ENCODE measurements around the gene MYF5.
"Not testable (repeated sequence)": the region's sequence is repeated elsewhere in the genome, so short reads cannot be mapped to it uniquely, and the experiment has no call there.

MYF5 gene

DNA sequence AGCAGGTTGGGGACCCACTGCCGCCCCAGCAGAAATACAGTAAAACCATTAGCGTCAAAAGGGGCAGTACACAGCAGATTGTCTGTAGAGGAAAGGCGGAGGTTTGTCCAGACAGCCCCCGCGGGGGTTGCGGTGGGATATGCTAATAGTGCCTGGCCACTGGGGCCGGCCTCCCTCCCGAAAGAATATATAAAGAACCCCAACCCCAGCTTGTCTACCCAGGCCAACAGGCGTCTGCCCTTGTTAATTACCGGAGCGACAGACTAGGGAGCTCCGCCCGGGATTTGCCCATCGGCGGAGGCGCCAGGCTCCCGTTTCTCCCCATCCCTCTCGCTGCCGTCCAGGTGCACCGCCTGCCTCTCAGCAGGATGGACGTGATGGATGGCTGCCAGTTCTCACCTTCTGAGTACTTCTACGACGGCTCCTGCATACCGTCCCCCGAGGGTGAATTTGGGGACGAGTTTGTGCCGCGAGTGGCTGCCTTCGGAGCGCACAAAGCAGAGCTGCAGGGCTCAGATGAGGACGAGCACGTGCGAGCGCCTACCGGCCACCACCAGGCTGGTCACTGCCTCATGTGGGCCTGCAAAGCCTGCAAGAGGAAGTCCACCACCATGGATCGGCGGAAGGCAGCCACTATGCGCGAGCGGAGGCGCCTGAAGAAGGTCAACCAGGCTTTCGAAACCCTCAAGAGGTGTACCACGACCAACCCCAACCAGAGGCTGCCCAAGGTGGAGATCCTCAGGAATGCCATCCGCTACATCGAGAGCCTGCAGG, at the start of gene MYF5:
Gene MYF5 (plus strand): TSS at position 217 of the 774 bp plus-strand sequence. CDS start 152 bp downstream, at position 369.
- Mint-ChIP-seq H3K4me1 (ENCODE audit: low read depth) (no peaks in the 10 kb centered on the region), H3K27ac (no peak within 1 kb of the TSS), H3K4me3 (no peak within 1 kb of the TSS), H3K36me3 (ENCODE audit: low read depth) (no peaks in the 10 kb centered on the region), H3K9me3 (no peaks in the 10 kb centered on the region), H3K27me3 (ENCODE audit: low read depth) (peaks cover 50% of the 10 kb centered on the region)

DNA sequence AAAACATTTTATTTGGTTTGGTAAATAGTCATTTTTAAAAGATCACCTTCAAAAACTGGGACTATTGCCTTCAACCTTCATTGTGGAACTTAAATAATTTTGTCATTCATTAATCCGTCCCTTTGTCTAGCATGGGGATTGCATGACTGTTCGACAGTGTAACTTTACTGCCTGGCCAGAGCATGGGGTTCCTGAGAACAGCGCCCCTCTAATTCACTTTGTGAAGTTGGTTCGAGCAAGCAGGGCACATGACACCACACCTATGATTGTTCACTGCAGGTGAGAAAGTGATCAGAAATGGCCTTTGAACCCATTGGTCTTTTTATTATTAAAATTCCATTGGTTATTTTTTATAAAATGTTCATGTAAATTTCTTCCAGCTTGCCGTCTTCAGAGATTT, 46.5 kb upstream of the MYF5 start:
- H3K36me3 Mint-ChIP-seq (ENCODE audit: low read depth): no peaks in the 10 kb centered on the region
- H3K27ac Mint-ChIP-seq: no peak overlapping the region
- no peaks in the 10 kb centered on the region for H3K4me1 Mint-ChIP-seq (ENCODE audit: low read depth)
- H3K27me3 Mint-ChIP-seq (ENCODE audit: low read depth): no peaks in the 10 kb centered on the region
- no peak overlapping the region for H3K4me3 Mint-ChIP-seq
- H3K9me3 Mint-ChIP-seq: no peaks in the 10 kb centered on the region

DNA sequence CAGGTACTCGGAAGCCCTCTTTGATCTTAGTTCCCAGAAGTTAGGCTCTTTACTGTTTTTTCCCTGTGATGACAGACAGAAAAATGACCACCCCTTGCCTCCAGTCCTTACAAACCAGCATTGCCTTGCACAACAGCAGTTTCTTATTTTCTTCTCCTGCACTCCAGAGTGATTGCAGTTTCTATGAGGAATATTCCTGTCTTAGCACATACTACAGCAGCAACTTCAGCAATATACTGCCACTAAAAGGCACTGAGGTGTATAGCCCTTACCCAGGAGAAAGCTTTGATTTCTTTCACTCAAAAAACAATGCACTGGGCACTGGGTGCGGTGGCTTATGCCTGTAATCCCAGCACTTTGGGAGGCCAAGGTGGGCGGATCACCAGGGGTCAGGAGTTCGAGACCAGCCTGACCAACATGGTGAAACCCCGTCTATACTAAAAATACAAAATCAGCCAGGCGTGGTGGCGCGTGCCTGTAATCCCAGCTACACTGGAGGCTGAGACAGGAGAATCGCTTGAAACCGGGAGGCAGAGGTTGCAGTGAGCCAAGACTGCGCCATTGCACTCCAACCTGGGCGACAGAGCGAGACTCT, 40.6 kb upstream of the MYF5 start:
- not testable (repeated sequence) for H3K27me3 Mint-ChIP-seq (ENCODE audit: low read depth); H3K4me3 Mint-ChIP-seq; H3K4me1 Mint-ChIP-seq (ENCODE audit: low read depth); H3K36me3 Mint-ChIP-seq (ENCODE audit: low read depth); H3K9me3 Mint-ChIP-seq; H3K27ac Mint-ChIP-seq

DNA sequence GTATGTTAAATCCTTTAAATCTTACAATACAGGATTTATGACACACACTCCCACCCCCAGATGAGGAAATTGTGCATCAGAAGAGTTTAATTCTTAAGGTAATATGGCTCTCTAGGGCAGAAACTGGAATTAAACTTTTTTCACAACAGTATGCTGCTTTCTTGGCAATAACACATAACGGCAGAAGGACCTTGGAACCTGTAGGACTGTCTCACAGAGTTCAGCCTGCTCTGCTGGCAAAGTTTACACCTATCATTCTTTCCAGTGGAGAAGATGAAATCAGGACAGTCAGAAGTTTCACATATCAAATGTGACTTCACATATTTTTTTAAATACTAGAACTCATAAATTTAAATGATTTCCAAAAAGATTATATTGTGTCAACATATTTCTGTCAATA, 39.9 kb upstream of the MYF5 start:
- no peak overlapping the region for H3K27ac Mint-ChIP-seq
- H3K9me3 Mint-ChIP-seq: no peaks in the 10 kb centered on the region
- H3K36me3 Mint-ChIP-seq (ENCODE audit: low read depth): no peaks in the 10 kb centered on the region
- no peaks in the 10 kb centered on the region for H3K27me3 Mint-ChIP-seq (ENCODE audit: low read depth)
- no peaks in the 10 kb centered on the region for H3K4me1 Mint-ChIP-seq (ENCODE audit: low read depth)
- H3K4me3 Mint-ChIP-seq: no peak overlapping the region

DNA sequence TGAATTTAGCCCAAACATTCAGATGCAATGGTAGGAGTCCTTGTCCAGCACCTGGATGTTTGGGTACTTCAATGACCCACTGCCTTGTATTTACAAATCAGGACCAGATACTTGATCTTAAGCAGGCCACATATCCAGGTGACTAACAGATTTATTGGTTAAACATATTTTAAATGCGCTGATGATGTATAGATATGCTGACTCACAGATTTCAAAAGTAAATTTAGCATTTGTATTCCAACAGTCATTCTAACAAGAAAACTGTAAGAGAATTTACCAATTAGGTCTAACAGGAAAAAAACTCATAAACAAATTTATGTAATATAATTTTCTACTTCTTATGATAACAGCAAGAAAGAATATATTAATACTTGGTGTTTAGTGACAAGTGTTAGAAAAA, 38.7 kb upstream of the MYF5 start:
- no peak overlapping the region for H3K27ac Mint-ChIP-seq
- H3K4me3 Mint-ChIP-seq: no peak overlapping the region
- H3K27me3 Mint-ChIP-seq (ENCODE audit: low read depth): no peaks in the 10 kb centered on the region
- no peaks in the 10 kb centered on the region for H3K4me1 Mint-ChIP-seq (ENCODE audit: low read depth)
- no peaks in the 10 kb centered on the region for H3K9me3 Mint-ChIP-seq
- no peaks in the 10 kb centered on the region for H3K36me3 Mint-ChIP-seq (ENCODE audit: low read depth)

DNA sequence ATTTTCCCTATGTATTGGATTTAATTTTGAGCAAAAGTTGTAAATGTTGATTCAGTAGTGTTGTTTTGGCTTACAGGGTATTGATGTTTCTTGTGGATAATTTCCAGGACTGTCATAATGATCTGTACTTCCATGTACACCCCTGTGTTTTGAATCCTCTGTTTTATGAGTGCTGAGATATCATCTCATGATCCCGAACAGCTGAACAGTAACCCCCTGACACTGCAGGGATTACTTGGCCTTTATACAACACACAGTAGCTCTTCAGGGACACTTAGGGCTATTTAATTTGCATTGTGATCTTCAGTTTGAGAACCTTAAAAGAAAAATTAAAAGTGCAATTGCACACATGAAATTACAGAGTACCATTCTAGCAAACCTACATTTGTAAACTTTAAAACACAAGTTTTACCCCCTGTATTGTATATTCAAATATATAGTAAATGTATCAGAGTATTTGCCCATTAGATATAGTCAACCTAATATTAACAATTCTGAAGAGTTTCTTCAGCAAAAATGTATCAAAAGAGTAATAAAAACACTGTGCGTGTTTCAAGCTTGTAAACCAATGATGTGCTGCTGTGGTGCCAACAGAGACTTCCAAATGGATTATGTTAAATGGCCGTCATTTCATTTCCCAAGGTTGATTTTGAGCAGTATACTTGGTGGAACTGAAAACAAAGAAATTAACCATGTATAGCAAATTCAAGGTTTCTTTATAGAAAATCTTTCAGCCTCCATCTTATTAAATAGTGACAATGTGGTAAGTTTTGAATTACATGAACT, 37.2 kb upstream of the MYF5 start:
- Mint-ChIP-seq H3K4me3 (no peak overlapping the region), H3K27ac (no peak overlapping the region), H3K27me3 (ENCODE audit: low read depth) (no peaks in the 10 kb centered on the region), H3K36me3 (ENCODE audit: low read depth) (no peaks in the 10 kb centered on the region), H3K4me1 (ENCODE audit: low read depth) (no peaks in the 10 kb centered on the region), H3K9me3 (no peaks in the 10 kb centered on the region)

DNA sequence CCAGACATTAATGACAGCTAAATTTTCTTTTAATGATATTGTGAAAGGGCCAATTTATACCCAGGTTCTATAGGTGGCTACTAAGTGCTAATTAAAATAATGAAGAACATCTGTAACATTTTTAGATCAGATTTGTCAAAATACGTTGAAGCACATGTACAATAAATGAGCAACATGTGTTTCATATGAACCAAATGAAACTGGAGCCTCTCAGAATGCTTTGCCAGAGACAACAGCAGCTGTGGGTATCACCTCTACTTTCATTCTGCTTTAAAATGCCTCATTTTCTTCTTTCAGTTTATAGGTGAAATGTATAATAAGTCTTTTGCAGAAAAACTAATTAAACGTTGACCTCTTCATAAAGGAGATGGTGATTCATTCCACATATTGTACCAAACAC, 35.4 kb upstream of the MYF5 start:
- H3K9me3 Mint-ChIP-seq: no peaks in the 10 kb centered on the region
- no peaks in the 10 kb centered on the region for H3K27me3 Mint-ChIP-seq (ENCODE audit: low read depth)
- H3K4me3 Mint-ChIP-seq: no peak overlapping the region
- no peaks in the 10 kb centered on the region for H3K36me3 Mint-ChIP-seq (ENCODE audit: low read depth)
- no peaks in the 10 kb centered on the region for H3K4me1 Mint-ChIP-seq (ENCODE audit: low read depth)
- H3K27ac Mint-ChIP-seq: no peak overlapping the region

DNA sequence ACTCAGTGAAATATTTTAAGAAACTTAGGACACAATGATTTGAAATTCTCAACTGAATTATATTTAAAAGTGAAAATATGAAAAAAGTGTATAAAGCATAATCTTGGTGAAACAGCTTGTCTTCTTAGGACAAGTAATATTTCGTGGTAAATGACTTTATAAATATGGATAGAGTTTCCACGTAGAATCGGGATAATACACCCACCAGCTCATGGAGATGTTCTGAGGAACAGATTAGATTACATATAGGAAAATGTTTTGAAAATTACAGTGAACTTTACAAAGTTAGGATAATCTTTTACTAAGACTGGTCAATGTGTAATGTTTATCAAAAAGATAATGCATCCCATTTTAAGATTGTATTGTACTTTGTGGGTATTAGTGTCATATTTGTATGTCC, 34.9 kb upstream of the MYF5 start:
- H3K27me3 Mint-ChIP-seq (ENCODE audit: low read depth): no peaks in the 10 kb centered on the region
- no peak overlapping the region for H3K4me3 Mint-ChIP-seq
- no peak overlapping the region for H3K27ac Mint-ChIP-seq
- no peaks in the 10 kb centered on the region for H3K9me3 Mint-ChIP-seq
- no peaks in the 10 kb centered on the region for H3K36me3 Mint-ChIP-seq (ENCODE audit: low read depth)
- no peaks in the 10 kb centered on the region for H3K4me1 Mint-ChIP-seq (ENCODE audit: low read depth)

DNA sequence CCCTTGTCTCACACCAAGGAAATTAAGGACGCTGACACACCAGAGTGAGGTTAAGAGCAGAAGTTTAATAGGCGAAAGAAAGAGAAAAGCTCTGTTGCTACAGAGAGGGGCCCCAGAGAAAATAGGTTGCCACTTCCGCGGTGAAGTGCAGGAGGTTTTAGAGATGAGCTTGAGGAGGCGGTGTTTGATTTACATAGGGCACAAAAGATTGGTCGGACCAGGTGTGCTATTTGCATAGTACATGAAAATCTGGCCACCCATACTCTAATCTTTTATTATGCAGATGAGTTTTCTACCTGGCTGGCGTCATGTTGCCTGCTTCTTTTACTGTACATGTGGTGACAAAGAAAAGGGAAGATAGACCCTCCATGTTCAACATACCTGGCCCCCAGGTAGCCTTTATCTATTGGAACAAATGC, 32.6 kb upstream of the MYF5 start:
- no peak overlapping the region for H3K27ac Mint-ChIP-seq
- no peak overlapping the region for H3K4me3 Mint-ChIP-seq
- no peaks in the 10 kb centered on the region for H3K36me3 Mint-ChIP-seq (ENCODE audit: low read depth)
- no peaks in the 10 kb centered on the region for H3K27me3 Mint-ChIP-seq (ENCODE audit: low read depth)
- no peaks in the 10 kb centered on the region for H3K4me1 Mint-ChIP-seq (ENCODE audit: low read depth)
- H3K9me3 Mint-ChIP-seq: no peaks in the 10 kb centered on the region

DNA sequence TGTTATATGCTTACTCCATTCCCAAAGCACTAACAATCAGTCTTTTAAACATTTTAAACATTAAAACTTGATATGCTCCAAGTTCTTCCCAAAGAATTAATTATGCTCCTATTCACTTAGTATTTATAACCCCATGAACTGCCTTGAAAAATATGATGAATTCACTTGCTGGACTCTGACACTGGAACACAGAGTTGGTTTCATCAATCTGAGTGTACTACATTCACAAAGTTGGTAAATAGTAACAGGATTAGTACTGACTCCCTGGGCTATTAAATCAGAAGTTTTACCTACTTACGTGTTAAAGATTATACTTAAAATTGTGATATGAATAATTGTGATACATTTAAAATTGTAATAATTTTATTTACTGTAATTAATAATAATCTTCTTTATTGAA, 26.6 kb upstream of the MYF5 start:
- H3K4me1 Mint-ChIP-seq (ENCODE audit: low read depth): no peaks in the 10 kb centered on the region
- H3K9me3 Mint-ChIP-seq: no peaks in the 10 kb centered on the region
- H3K27ac Mint-ChIP-seq: no peak overlapping the region
- no peaks in the 10 kb centered on the region for H3K27me3 Mint-ChIP-seq (ENCODE audit: low read depth)
- no peak overlapping the region for H3K4me3 Mint-ChIP-seq
- H3K36me3 Mint-ChIP-seq (ENCODE audit: low read depth): no peaks in the 10 kb centered on the region

DNA sequence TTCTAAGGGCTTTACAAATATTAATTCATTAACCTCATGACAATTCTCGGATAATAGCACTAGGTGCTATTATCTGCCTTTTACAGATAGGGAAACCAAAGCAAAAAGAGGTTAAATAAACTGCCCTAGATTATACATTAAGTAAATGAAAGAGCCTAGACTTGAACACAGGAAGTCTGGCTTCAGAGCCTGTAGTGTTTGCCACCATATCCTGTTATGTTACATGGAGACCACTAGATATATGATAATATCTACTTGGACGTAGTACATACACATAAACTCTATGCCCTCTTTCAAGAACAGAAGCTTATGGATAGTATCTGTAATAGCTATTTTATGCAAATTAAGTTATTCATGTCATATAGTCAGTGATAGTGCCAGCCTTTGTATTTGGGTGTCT, 26.2 kb upstream of the MYF5 start:
- H3K27me3 Mint-ChIP-seq (ENCODE audit: low read depth): no peaks in the 10 kb centered on the region
- H3K36me3 Mint-ChIP-seq (ENCODE audit: low read depth): no peaks in the 10 kb centered on the region
- no peaks in the 10 kb centered on the region for H3K4me1 Mint-ChIP-seq (ENCODE audit: low read depth)
- H3K4me3 Mint-ChIP-seq: no peak overlapping the region
- H3K27ac Mint-ChIP-seq: no peak overlapping the region
- no peaks in the 10 kb centered on the region for H3K9me3 Mint-ChIP-seq

DNA sequence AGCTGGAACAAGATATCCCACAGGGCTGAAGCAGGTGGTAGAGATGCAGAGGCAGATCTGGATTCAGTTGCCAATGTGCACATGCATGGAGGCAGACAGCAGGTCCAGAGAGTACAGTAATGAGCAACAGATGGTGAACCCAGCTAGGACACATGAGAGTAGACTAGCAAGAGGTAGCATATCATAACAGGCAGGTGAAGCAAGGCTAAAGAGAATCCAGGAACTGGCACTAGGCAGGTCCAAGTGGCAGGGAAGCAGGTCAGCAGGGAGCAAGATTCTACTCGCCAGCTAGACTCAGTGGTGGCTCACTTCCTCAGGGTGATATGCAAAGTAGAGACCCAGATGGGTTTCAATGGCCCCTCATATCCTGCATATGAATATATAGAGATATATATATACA, 24.6 kb upstream of the MYF5 start:
- Mint-ChIP-seq H3K27ac (no peak overlapping the region), H3K4me3 (no peak overlapping the region), H3K27me3 (ENCODE audit: low read depth) (no peaks in the 10 kb centered on the region), H3K36me3 (ENCODE audit: low read depth) (no peaks in the 10 kb centered on the region), H3K9me3 (no peaks in the 10 kb centered on the region), H3K4me1 (ENCODE audit: low read depth) (no peaks in the 10 kb centered on the region)

DNA sequence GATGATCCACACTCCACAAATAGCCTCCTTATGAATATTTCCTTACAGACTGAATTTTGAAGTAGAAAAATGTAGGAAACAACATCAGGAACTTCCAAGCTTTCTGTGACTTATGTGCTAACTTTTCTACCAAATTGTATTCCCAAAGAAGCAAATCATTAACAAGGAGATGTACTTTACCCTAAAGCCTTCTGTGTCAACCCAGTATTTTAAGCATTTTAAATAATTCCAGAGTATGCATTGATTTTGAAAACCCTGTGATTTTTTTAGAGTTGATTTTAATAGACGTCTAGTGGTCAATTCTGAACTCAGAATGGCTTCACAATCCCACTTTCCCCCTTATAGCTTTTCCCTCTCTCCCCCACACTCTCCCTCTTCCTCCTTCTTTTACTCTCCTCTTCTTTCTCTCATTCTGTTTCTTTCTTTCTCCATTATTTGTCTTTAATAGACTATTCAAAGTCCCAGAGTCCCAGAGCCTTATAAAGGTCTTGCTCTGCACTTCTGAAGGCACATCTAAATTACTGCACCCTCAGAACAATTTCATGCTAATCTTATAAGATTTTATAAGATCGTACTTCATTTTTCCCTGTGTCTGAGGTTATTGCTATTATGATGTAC, 19.3 kb upstream of the MYF5 start:
- Mint-ChIP-seq H3K9me3 (no peaks in the 10 kb centered on the region), H3K36me3 (ENCODE audit: low read depth) (no peaks in the 10 kb centered on the region), H3K27ac (no peak overlapping the region), H3K27me3 (ENCODE audit: low read depth) (no peaks in the 10 kb centered on the region), H3K4me1 (ENCODE audit: low read depth) (no peaks in the 10 kb centered on the region), H3K4me3 (no peak overlapping the region)

DNA sequence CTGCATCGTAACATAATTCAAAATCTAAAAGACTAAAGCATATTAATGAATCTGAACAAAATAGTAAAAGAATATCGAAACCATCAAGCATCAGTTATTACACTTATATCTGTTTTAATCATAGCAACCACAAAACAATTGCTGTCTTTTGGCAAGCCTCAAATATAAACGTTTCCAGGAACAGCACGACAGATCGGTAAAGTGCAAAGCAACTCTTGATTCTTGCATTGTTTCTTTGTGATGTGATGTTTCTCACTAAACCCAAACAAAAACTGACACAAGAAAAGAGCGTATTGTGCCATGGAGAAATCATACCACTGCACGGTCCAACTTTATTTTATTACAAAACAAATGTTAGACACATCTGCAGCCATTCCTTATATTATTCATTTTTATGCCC, 18.5 kb upstream of the MYF5 start:
- Mint-ChIP-seq H3K27ac (no peak overlapping the region), H3K27me3 (ENCODE audit: low read depth) (no peaks in the 10 kb centered on the region), H3K36me3 (ENCODE audit: low read depth) (no peaks in the 10 kb centered on the region), H3K9me3 (no peaks in the 10 kb centered on the region), H3K4me1 (ENCODE audit: low read depth) (no peaks in the 10 kb centered on the region), H3K4me3 (no peak overlapping the region)
